Breast epithelium (tissue), 4 donors: ENCODE data around the gene MCF2L2. TPM values are rescaled to one million over a fixed set of nuclear protein-coding genes. Genes with fewer than 3 reads are reported as not detected.

Experiments used
- DNase-seq, 2 donors: peaks; one replicate each; pipeline ENCODE4 v3.0.0-alpha.2; 2019; ENCODE audit warnings: low spot score in 2 of 2
- H3K27ac ChIP-seq, 2 donors: fragments of 200-600 bp; sonication (generic) in 1 of 2; one replicate each; pipeline ENCODE4 v1.5.1; 2016 to 2019; ENCODE audit warnings: mild to moderate bottlenecking in 1 of 2
- H3K27me3 ChIP-seq, 2 donors: fragments of 200-600 bp; sonication (generic) in 1 of 2; one replicate each; pipeline versions ENCODE4 v1.5.1 to v1.6.0; 2017 to 2019; ENCODE audit warnings: control low read depth in 1 of 2, mild to moderate bottlenecking in 1 of 2
- H3K36me3 ChIP-seq: fragments of 200-600 bp; one replicate; pipeline ENCODE4 v1.5.1; 2019
- H3K4me1 ChIP-seq, 2 donors: fragments of 200-600 bp; sonication (generic); one replicate each; pipeline ENCODE4 v1.5.1; 2016 to 2019; ENCODE audit warnings: control low read depth in 1 of 2
- H3K4me3 ChIP-seq, 3 donors: fragments of 200-600 bp; sonication (generic); 1 replicate in 2 of 3; 2 replicates in 1 of 3; pipeline ENCODE4 v1.5.1; 2016 to 2019; ENCODE audit warnings: mild to moderate bottlenecking in 3 of 3, moderate library complexity in 2 of 3
- H3K9me3 ChIP-seq, 2 donors: fragments of 200-600 bp; sonication (generic) in 1 of 2; one replicate each; pipeline ENCODE4 v1.5.1; 2016 to 2019; ENCODE audit warnings: control low read depth in 1 of 2
- POLR2A ChIP-seq: fragments of 450-650 bp; IDR thresholded peaks from one replicate; pipeline ENCODE4 v1.6.1; 2016; ENCODE audit warnings: antibody characterized with exemption, mild to moderate bottlenecking, moderate library complexity
- POLR2AphosphoS5 ChIP-seq, 3 donors: sonication (generic); formaldehyde crosslinking; IDR thresholded peaks; one replicate each; pipeline ENCODE4 v1.6.1; 2017; ENCODE audit warnings: antibody characterized with exemption in 3 of 3
- intact Hi-C: fragments of 100-400 bp; cut with DNase I; formaldehyde crosslinking; loops from one replicate; pipeline ENCODE4 v1.15.1; 2023; ENCODE audit warnings: low total_unique reads
- total RNA-seq, 3 donors: library from RNA; depleted of rRNA; stranded (reverse); fragments of >200 nt; gene quantifications; one replicate each; pipeline ENCODE4 v1.1.0, GENCODE V29; 2016
- TF ChIP-seq, protein P1 (sequence below), 3 donors: fragments of 450-650 bp; IDR thresholded peaks; one replicate each; pipeline ENCODE4 v1.5.1; 2016 to 2017; ENCODE audit warnings: antibody characterized with exemption in 3 of 3, mild to moderate bottlenecking in 3 of 3, moderate library complexity in 3 of 3

MCF2L2 gene
- total RNA-seq, 3 donors from 2014 or later = 0.64 to 1.5 (median 1.3) TPM

DNA sequence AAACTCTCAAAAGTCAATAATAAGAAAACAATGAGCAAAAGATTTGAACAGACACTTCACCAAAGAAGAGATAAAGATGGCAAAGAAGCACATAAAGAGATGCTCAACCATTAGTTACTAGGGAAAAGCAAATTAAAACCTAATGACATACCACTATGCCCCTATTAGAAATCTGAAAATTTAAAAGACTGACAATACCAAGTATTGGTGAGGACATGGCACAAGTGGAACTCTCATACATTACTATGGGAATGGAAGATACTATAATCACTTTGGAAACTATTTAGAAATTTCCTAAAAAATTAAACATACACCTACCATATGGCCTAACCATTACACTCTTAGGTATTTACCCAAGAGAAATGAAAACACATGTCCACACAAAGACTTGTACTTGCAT, 230.7 kb downstream of the MCF2L2 start:
- TF ChIP-seq POLR2A (no peak), POLR2AphosphoS5 (IDR thresholded peaks at IDR 0.05) (no peak)
- TF ChIP-seq, protein P1, sequence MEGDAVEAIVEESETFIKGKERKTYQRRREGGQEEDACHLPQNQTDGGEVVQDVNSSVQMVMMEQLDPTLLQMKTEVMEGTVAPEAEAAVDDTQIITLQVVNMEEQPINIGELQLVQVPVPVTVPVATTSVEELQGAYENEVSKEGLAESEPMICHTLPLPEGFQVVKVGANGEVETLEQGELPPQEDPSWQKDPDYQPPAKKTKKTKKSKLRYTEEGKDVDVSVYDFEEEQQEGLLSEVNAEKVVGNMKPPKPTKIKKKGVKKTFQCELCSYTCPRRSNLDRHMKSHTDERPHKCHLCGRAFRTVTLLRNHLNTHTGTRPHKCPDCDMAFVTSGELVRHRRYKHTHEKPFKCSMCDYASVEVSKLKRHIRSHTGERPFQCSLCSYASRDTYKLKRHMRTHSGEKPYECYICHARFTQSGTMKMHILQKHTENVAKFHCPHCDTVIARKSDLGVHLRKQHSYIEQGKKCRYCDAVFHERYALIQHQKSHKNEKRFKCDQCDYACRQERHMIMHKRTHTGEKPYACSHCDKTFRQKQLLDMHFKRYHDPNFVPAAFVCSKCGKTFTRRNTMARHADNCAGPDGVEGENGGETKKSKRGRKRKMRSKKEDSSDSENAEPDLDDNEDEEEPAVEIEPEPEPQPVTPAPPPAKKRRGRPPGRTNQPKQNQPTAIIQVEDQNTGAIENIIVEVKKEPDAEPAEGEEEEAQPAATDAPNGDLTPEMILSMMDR (IDR thresholded peaks at IDR 0.05) = no peak
- Histone ChIP-seq H3K4me1 (no peaks in the 10 kb centered on the region), H3K27ac (no peak overlapping the region), H3K4me3 (no peak overlapping the region), H3K27me3 (no peaks in the 10 kb centered on the region), H3K36me3 (no peaks in the 10 kb centered on the region), H3K9me3 (no peaks in the 10 kb centered on the region)
- intact Hi-C loops = no loop called here
- DNase-seq = no peak

DNA sequence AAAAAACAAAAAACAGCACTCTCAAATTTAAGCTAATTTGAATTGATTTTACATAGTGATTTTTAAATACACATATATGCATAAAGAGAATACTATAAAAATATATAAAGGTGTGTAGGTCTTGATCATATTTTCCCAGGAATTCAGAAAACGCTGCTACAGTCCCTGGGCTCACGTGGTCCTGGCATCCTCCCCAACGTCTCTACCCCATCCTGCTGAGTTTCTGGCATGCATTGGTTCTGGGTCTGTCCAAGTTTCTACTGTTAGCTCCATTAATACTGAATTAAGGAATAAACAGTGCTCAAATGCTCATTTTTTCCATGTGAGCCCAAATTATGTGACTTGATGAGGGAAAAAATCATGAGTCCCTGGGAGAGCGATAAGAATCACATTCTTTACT, 233.2 kb downstream of the MCF2L2 start:
- Histone ChIP-seq H3K9me3 (no peaks in the 10 kb centered on the region), H3K4me3 (no peak overlapping the region), H3K27ac (no peak overlapping the region), H3K27me3 (no peaks in the 10 kb centered on the region), H3K36me3 (no peaks in the 10 kb centered on the region), H3K4me1 (no peaks in the 10 kb centered on the region)
- DNase-seq = no peak
- intact Hi-C loops = no loop called here
- TF ChIP-seq POLR2AphosphoS5 (IDR thresholded peaks at IDR 0.05) = no peak
- TF ChIP-seq, protein P1 (IDR thresholded peaks at IDR 0.05) = no peak
- no peak for TF ChIP-seq POLR2A

DNA sequence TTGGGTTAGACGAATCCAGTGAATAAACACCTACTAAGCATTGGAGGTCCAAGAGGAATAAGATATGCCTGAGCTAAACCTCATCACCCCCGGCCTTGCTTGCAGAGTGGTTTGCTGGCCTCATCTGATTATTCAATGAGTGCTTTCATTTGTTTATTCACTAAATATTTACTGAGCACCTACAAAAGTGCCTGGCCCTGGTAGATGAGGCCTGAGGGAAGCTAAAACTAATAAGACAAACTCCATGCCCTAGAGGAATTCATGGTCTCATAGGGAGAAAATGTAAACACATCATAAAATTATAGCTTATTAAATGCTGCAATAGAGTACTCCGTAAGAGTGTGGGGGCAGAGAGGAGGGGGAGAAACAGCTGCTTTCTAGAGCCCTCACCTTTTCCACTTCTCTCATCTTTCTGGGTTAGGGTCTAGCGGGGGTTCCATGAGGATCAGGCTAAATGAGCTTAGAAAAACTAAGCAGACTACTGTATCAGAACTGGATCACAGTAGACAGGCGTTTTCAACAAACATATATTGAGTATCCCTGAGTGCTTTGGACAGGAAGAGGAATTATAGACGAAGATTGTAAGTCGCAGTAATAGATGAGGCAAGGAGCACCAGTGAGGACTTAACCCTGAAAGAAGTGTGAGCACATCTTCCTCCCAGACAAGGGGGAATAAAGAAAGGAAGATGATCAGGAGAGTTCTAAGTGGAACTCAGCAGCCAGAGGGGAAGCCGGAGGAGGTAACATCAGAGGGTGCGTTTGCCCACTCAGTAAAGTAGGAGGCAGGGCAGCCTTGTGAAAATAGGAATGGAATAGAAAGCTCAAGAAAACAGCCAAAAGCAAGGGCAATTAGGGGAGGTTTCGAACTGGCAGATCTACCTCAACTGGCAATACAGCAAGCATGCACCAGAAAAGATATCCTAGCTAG, 234.4 kb downstream of the MCF2L2 start:
- Histone ChIP-seq H3K4me3 (no peak overlapping the region), H3K27ac (no peak overlapping the region), H3K27me3 (no peaks in the 10 kb centered on the region), H3K9me3 (no peaks in the 10 kb centered on the region), H3K4me1 (no peaks in the 10 kb centered on the region), H3K36me3 (no peaks in the 10 kb centered on the region)
- no peak for TF ChIP-seq POLR2AphosphoS5 (IDR thresholded peaks at IDR 0.05)
- TF ChIP-seq POLR2A = no peak
- TF ChIP-seq, protein P1 (IDR thresholded peaks at IDR 0.05) = no peak
- no peak for DNase-seq
- intact Hi-C loops = no loop called here

DNA sequence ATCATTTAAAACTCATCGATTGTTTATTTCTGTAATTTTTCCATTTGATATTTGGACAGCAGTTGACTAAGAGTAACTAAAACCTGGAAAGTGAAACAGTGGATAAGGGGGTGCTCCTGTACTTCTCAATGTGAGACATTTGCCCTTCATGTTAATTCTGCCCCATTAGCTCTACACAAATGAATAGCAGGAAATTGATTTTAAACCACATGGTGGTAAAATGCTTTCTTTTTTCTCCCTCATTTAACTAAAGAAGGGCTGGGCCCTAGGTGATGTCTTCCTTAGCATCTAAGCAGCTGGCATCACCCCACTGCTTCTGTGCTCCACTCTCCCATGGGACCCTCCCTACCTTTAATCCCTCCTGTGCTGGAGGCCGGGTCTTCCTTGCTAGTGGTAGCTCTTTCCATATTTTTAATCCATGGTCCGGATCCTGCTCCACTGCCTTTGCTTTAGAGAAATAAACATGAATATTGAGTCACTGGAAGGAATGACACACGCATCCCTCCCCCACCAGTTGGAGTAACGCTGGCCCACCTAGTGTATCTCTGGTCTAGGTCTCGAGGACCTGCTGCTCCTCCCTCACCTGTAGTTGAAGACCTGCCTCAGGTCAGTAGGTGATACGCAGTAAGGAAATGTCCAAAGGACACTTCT, 235.6 kb downstream of the MCF2L2 start:
- DNase-seq = no peak
- H3K9me3 ChIP-seq = no peaks in the 10 kb centered on the region
- H3K4me3 ChIP-seq = no peak overlapping the region
- no peaks in the 10 kb centered on the region for H3K4me1 ChIP-seq
- intact Hi-C loops = no loop called here
- H3K27me3 ChIP-seq = no peaks in the 10 kb centered on the region
- no peaks in the 10 kb centered on the region for H3K36me3 ChIP-seq
- TF ChIP-seq POLR2A (no peak), POLR2AphosphoS5 (IDR thresholded peaks at IDR 0.05) (no peak)
- TF ChIP-seq, protein P1 (IDR thresholded peaks at IDR 0.05) = no peak
- H3K27ac ChIP-seq = no peak overlapping the region

DNA sequence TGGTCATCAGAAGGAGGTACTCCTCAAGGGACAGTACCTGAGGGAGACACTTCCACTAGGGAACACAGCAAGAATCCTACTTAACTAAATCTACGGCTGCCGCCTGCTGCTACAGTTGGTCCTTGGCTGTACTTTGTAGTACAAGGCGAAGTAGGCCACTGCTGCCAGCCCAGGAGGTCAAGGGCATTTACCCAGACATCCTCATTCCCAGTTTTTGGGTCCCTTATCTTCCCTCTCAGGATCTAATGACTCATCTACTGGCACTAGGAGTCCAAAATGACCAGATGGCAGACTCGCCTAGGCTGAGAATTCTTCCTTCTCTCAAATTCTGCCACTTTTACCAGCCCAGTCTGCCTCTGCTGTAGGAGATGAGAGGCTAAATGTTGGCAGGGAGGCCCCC, 238.8 kb downstream of the MCF2L2 start:
- intact Hi-C loops = no loop called here
- DNase-seq = no peak
- H3K4me3 ChIP-seq = no peak overlapping the region
- H3K27me3 ChIP-seq = no peaks in the 10 kb centered on the region
- no peaks in the 10 kb centered on the region for H3K9me3 ChIP-seq
- H3K4me1 ChIP-seq = no peaks in the 10 kb centered on the region
- TF ChIP-seq, protein P1 (IDR thresholded peaks at IDR 0.05) = no peak
- TF ChIP-seq POLR2AphosphoS5 (IDR thresholded peaks at IDR 0.05) (no peak), POLR2A (no peak)
- no peak overlapping the region for H3K27ac ChIP-seq
- H3K36me3 ChIP-seq = no peaks in the 10 kb centered on the region
